Upper lobe of left lung (tissue), 6 donors: Measurements from ENCODE around the gene HUNK. TPM values are rescaled to one million over a fixed set of nuclear protein-coding genes. Genes with fewer than 3 reads are reported as not detected.

ENCODE experiments used
- ATAC-seq, 2 donors: fragments of 200-7000 bp; cut with Tn5 transposase; one replicate each; pipeline ENCODE4 v1.9.1; 2022; ENCODE audit warnings: mild to moderate bottlenecking in 2 of 2, moderate library complexity in 2 of 2; ENCODE audit not compliant: low FRiP score in 2 of 2
- DNase-seq, 2 donors: peaks; one replicate each; pipeline ENCODE4 v3.0.0-alpha.2; 2019 to 2020
- H3K27ac ChIP-seq, 4 donors: fragments of 200-600 bp; sonication (generic); one replicate each; pipeline ENCODE4 v1.5.1; 2016 to 2019
- H3K27me3 ChIP-seq, 4 donors: fragments of 200-600 bp; sonication (generic); one replicate each; pipeline ENCODE4 v1.5.1; 2017 to 2019
- H3K36me3 ChIP-seq, 4 donors: fragments of 200-600 bp; sonication (generic); one replicate each; pipeline ENCODE4 v1.5.1; 2016 to 2019
- H3K4me1 ChIP-seq, 4 donors: fragments of 200-600 bp; sonication (generic); one replicate each; pipeline ENCODE4 v1.5.1; 2018 to 2019
- H3K4me3 ChIP-seq, 4 donors: fragments of 200-600 bp; sonication (generic); one replicate each; pipeline ENCODE4 v1.5.1; 2017 to 2019; ENCODE audit warnings: mild to moderate bottlenecking in 2 of 4, moderate library complexity in 1 of 4
- H3K9me3 ChIP-seq, 4 donors: fragments of 200-600 bp; sonication (generic); one replicate each; pipeline ENCODE4 v1.5.1; 2018 to 2019
- EP300 ChIP-seq, 4 donors: sonication (generic); formaldehyde crosslinking; IDR thresholded peaks; one replicate each; pipeline ENCODE4 v1.5.1; 2017; ENCODE audit warnings: antibody characterized with exemption in 4 of 4, control low read depth in 2 of 4
- POLR2A ChIP-seq, 4 donors: fragments of 450-650 bp; IDR thresholded peaks; one replicate each; pipeline ENCODE4 v1.5.1; 2016 to 2017; ENCODE audit warnings: antibody characterized with exemption in 4 of 4, mild to moderate bottlenecking in 2 of 4
- POLR2AphosphoS5 ChIP-seq, 2 donors: sonication (generic); formaldehyde crosslinking; IDR thresholded peaks; one replicate each; pipeline ENCODE4 v1.5.1; 2017; ENCODE audit warnings: antibody characterized with exemption in 2 of 2
- WGBS, 2 donors: methylation state at CpG; one replicate each; pipeline ENCODE4 v1.1.5; 2017 to 2018; 5-methylcytosine and 5-hydroxymethylcytosine counted together
- total RNA-seq, 6 donors: library from RNA; depleted of rRNA in 4 of 6; stranded (reverse); fragments of >200 nt in 4 of 6; gene quantifications; one replicate each; pipeline versions ENCODE4 v1.1.0 to v1.2.1, GENCODE V29; 2016 to 2021
- TF ChIP-seq, protein P1 (sequence below), 6 experiments: fragments of 450-650 bp in 4 of 6; fragments of 200-600 bp in 2 of 6; sonication (generic) in 2 of 6; IDR thresholded peaks; one replicate each; pipeline ENCODE4 v1.5.1; 2016 to 2019; ENCODE audit warnings: antibody characterized with exemption in 6 of 6
- donor health status: DM: no; HTN: no; CAD: no; lungs with moderate emphysema.
- donor health status: DM: no; HTN: yes; CAD: no; lungs with severe emphysema.

HUNK gene
- total RNA-seq, 6 donors from 2014 or later = 1.1 to 6.2 (median 2.2) TPM

DNA sequence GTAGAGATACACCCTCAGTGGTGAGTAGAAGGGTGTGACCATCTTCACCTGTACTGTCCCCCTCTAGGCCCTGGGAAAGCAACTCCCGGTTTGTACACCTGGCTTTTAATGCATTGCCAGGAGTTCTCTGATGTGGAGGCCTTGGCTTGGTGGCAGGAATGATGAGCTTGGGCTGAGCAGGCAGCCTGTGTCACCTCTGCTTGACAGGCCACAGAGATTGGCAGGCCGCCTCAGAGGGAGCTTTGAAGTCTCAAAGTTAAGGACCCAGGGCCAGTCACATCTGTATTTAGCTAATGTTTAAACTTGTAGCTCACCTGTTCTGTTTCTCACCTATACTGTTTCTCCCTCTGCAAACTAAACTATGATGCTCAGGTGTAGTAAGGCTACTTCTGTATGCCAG lies 28.5 kb downstream of the HUNK start:
- 92 to 94% methylated on average over 2 of the region's 2 CpGs for WGBS, 2 donors
- no peaks in the 10 kb centered on the region for H3K27me3 ChIP-seq
- no peak for ATAC-seq
- H3K27ac ChIP-seq = no peak overlapping the region
- H3K4me3 ChIP-seq = no peak overlapping the region
- no peaks in the 10 kb centered on the region for H3K4me1 ChIP-seq
- TF ChIP-seq POLR2AphosphoS5 (IDR thresholded peaks at IDR 0.05) (no peak), POLR2A (IDR thresholded peaks at IDR 0.05) (no peak)
- H3K36me3 ChIP-seq = no peaks in the 10 kb centered on the region
- DNase-seq = no peak
- no peaks in the 10 kb centered on the region for H3K9me3 ChIP-seq

DNA sequence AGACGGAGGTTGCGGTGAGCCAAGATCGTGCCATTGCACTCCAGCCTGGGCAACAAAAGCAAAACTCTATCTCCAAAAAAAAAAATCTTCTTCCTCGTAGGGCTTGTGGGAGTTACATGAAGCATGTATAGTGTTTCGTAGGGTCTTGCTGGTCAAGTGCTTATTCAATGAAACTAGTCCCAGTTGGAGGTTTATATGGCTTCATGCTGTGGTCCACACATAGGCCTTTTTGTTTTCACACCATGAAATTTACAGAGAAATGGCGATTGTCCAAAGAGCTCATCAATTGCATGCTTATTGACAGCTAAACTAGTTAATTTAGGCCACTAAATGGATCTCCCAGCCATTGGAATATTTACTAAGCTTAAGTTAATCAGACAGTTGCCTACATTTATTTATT lies 29.6 kb downstream of the HUNK start:
- WGBS, 2 donors = 91 to 96% methylated on average over 6 of the region's 6 CpGs
- no peak for DNase-seq
- Histone ChIP-seq H3K27ac (no peak overlapping the region), H3K9me3 (no peaks in the 10 kb centered on the region), H3K36me3 (no peaks in the 10 kb centered on the region), H3K27me3 (no peaks in the 10 kb centered on the region), H3K4me1 (no peaks in the 10 kb centered on the region), H3K4me3 (no peak overlapping the region)
- no peak for TF ChIP-seq EP300 (IDR thresholded peaks at IDR 0.05)
- TF ChIP-seq, protein P1, sequence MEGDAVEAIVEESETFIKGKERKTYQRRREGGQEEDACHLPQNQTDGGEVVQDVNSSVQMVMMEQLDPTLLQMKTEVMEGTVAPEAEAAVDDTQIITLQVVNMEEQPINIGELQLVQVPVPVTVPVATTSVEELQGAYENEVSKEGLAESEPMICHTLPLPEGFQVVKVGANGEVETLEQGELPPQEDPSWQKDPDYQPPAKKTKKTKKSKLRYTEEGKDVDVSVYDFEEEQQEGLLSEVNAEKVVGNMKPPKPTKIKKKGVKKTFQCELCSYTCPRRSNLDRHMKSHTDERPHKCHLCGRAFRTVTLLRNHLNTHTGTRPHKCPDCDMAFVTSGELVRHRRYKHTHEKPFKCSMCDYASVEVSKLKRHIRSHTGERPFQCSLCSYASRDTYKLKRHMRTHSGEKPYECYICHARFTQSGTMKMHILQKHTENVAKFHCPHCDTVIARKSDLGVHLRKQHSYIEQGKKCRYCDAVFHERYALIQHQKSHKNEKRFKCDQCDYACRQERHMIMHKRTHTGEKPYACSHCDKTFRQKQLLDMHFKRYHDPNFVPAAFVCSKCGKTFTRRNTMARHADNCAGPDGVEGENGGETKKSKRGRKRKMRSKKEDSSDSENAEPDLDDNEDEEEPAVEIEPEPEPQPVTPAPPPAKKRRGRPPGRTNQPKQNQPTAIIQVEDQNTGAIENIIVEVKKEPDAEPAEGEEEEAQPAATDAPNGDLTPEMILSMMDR (IDR thresholded peaks at IDR 0.05) = no peak
- no peak for TF ChIP-seq POLR2A (IDR thresholded peaks at IDR 0.05)
- no peak for TF ChIP-seq POLR2AphosphoS5 (IDR thresholded peaks at IDR 0.05)
- no peak for ATAC-seq

DNA sequence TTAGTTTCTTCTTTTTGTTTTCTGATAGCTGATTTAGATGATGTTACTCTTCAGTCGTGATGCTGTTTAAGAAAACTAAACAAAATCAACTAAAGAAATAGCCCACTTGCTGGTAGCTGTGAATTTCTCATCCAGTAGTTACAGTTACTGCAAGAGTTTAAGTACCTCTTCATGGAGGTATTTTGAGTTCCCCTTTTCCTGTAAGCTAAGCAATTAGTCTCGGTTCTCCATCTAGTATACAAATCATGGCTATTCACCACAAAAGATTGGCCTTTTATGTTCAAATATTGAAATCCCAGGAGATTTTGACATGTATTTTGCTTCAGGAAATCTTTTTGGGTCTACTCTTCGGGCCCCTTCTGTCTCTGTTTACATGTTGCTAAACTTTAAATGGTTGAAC lies 31.1 kb downstream of the HUNK start:
- H3K9me3 ChIP-seq = no peaks in the 10 kb centered on the region
- no peak for ATAC-seq
- no peaks in the 10 kb centered on the region for H3K27me3 ChIP-seq
- no peaks in the 10 kb centered on the region for H3K4me1 ChIP-seq
- DNase-seq = no peak
- H3K36me3 ChIP-seq = no peaks in the 10 kb centered on the region
- TF ChIP-seq EP300 (IDR thresholded peaks at IDR 0.05) (no peak), POLR2A (IDR thresholded peaks at IDR 0.05) (no peak), POLR2AphosphoS5 (IDR thresholded peaks at IDR 0.05) (no peak)
- TF ChIP-seq, protein P1 (IDR thresholded peaks at IDR 0.05) = no peak
- H3K4me3 ChIP-seq = no peak overlapping the region
- H3K27ac ChIP-seq = no peak overlapping the region
- WGBS, 2 donors = 58 to 59% methylated on average over 3 of the region's 3 CpGs

DNA sequence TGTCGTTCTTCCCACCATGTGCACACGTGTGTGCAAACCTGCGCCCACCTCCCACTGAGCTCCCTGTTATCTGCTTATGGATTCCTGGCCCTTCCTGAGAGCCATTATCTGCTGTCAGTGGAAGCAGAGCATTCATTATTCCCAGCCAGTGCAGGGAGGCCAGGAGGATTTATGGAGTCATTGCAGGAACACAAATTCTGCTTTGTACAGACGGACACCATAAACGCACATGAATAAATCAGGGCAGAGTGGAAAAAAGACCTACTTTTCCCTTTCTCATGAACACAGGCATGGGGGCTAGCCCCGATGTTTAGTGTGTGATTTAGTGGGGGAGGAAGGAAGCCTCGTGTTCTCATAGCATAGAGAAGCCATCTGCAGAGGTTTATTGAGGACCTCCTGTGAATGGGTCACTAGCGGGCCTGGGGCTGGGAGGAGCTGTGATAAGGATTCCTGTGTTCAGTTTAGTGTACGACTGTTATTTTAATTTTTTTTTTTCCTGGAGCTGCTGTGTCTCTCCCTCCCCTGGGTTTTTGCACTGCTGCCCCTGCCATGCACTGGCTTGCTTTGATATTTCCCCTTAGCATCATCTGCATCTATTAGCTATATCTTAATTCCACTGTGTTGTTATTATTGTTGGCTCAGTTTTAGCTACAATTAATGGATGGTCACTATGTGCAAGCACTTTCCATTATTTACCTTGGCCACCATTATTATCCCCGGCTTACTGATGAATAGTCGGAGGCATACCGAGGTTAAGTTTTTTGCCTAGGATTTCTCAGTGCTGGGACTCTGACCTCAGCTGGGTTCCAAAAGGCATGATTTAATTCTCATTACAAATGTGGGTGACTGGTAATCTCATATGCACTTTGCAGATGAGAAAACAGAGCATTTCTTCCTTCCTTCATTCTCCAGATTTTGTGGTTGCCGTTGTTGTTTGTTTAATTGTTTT lies 33.0 kb downstream of the HUNK start:
- no peaks in the 10 kb centered on the region for H3K9me3 ChIP-seq

More for the DNA sequence above, 33.0 kb downstream of the HUNK start:
- ATAC-seq (no peak), DNase-seq (no peak)
- no peak overlapping the region for H3K27ac ChIP-seq
- H3K27me3 ChIP-seq = no peaks in the 10 kb centered on the region
- no peak overlapping the region for H3K4me3 ChIP-seq
- 74 to 75% methylated on average over 13 of the region's 13 CpGs for WGBS, 2 donors
- no peak for TF ChIP-seq POLR2AphosphoS5 (IDR thresholded peaks at IDR 0.05)
- TF ChIP-seq EP300 (IDR thresholded peaks at IDR 0.05) = no peak
- TF ChIP-seq POLR2A (IDR thresholded peaks at IDR 0.05) = no peak
- TF ChIP-seq, protein P1 (IDR thresholded peaks at IDR 0.05) = no peak
- no peaks in the 10 kb centered on the region for H3K4me1 ChIP-seq
- no peaks in the 10 kb centered on the region for H3K36me3 ChIP-seq
